MV-4-11 (cell line): Measurements from ENCODE around the gene LRBA.

Source experiments
- DNase-seq: peaks from one replicate; lab custom pipeline; 2025; lab: John Stamatoyannopoulos, UW

The LRBA gene

DNA sequence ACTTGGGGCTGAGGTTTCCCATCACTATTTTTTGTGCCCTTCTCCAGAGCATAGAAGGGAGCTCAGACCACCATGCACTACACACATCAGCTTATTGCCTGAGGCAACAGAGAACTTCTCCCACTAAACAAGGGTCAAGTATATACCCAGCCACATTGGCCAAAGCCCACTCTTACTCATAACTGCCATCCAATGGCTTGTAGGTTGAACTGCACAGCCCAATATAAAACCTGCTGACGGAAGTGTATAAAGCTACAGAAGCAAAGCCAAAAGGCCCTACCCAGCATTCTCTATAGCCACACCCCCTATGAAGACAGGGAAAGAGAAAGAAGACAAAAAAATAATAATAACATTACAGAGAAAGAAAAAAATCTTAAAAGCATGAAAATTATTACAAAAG, 139.7 kb downstream of the LRBA start:
- DNase-seq, result no peak

DNA sequence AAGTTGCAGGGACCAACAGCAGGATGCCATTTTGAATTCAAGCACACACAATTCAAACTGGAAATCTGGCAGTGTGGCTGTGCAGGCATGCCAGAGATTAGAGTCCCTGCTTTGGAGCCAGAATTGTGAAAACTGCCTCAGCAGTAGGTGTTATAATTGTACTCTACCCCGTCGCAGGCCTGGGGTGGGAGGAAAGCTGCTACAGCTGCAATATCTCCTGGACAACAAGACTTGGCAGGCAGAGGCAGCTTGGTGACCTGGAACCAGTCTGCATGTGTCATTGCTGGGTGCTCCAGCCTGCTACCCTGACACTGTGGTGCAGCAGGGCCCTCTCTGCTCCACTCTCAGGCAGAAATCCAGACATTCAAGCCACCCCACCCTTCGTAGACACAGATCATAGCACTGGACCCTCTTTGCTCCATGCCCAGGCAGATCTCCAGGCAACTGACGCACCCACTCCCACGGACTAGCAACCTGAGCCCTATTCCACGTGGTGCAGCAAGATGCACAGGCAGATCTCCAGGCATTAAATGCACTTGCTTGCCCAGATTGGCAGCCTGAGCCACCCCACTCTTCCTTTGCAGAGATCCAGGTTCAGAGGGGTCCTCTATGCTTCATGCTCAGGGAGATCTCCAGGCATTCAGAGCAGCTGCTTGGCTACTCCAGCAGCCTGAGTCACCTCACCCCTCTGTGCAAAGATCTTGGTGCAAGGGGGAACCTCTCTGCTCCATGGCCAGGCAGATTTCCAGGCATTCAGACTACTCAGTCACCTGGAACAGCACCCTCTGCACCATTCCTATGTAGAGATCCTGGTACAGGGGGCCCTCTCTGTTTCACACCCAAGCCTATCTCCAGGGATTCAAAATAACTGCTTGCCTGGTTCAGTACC, 140.5 kb downstream of the LRBA start:
- DNase-seq, result no peak

DNA sequence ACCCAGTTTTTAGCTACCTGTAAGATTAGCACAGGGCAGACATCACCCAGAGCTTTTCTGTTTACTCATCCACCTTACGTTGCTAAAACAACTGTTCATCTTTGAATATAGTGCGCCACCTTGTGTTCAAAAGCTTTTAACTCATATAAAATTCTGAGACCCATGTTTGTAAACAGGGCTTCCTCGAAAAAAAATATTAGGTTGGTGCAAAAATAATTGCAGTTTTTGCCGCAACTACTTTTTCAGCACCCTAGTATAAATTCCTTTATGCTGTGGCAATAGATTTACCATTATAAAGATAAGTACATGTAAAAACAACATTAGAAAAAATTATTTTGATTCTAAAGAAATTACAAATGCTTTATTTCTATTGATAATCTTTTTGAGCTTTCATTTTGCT, 147.9 kb downstream of the LRBA start:
- DNase-seq, result peak; percentile 75

DNA sequence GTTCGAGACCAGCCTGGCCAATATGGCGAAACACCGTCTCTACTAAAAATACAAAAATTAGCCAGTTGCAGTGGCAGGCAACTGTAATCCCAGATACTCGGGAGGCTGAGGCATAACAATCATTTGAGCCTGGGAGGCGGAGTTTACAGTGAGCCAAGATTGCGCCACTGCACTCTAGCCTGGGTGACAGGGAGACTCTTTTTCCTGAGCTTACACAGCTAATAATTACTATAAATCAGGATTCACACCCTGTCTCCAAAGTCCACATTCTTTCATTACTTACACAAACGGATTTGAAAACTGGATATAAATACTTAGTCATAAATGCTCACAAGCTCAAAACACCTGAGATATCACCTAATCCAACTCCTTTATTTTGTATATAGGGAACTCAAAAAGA, 151.6 kb downstream of the LRBA start:
- DNase-seq, result peak; percentile 1

DNA sequence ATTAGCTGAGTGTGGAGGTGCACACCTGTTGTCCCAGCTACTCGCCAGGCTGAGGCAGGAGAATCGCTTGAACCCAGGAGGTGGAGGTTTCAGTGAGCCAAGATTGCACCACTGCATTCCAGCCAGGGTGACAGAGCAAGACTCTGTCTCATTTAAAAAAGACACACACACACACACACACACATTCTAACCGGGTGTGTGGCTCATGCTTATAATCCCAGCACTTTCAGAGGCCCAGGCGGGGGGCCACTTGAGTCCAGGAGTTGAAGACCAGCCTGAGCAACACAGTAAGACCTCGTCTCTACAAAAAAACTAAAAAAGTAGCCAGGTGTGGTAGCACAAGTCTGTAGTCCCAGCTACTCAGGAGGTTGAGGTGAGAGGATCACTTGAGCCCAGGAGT, 152.3 kb downstream of the LRBA start:
- no peak for DNase-seq

DNA sequence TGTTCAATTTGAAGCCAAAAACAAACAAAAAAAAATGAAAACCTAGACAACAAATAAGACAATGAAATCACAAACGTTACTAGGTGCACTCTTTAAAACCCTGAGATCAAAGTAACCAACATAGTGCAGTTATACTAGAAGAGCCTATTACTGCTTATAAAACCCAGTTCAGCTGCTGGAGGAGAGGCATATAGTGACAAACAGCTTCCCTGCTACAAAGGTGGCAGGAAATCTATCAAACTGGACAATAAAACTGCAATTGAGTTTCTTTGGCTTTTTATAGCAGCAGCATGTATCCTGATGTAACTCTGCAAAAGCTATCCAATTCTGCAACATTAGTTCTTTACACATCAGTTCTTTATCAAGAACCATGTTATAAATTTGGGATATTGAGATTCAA, 155.6 kb downstream of the LRBA start:
- no peak for DNase-seq

GRCh38 chr4:150855981-150856510, 159.0 kb downstream of the LRBA start:
- no peak for DNase-seq

GRCh38 chr4:150854600-150854999, 160.5 kb downstream of the LRBA start:
- DNase-seq, result no peak

DNA sequence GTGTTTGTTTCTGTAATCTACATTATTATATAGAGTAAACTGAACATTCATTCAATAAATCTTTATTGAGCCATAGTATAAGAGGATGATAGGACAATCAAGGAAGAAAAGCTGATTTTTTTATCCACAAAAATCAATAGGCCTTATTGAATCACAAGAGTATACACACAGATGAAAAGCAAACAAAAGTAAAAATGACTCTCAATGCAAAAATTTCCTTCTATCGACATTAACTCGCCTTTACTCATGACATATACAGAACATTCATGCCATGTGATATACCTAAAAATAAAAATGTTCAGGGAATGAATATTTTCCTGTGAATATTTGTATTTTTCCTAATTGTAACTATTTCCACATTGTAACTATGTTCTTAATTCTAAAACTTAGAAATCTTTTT, 161.2 kb downstream of the LRBA start:
- DNase-seq, result no peak

DNA sequence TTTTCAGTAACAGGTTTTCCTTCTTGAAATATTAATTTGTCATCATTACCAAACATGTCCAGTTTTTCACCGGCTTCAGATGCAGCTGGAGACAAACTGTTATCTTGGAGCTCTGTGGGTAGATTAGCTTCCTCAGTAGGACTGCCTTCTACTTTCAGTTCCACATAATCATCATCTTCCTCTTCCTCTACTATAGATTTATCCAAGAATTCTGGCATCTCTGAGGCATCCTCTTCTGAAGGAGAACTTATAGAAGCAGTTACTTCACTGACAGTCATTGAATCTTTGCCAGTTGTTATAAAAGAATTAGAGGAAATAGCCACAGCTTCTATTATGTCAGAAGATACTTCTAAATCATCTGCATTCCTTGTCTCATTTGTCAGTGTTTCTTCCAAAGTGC, 162.9 kb downstream of the LRBA start:
- peak; percentile 93 for DNase-seq

GRCh38 chr4:150849016-150849415, 166.1 kb downstream of the LRBA start:
- no peak for DNase-seq

- DNase-seq, result peak; percentile 88
Observed at GRCh38 chr4:150828159-150828558, 186.9 kb downstream of the LRBA start.

DNA sequence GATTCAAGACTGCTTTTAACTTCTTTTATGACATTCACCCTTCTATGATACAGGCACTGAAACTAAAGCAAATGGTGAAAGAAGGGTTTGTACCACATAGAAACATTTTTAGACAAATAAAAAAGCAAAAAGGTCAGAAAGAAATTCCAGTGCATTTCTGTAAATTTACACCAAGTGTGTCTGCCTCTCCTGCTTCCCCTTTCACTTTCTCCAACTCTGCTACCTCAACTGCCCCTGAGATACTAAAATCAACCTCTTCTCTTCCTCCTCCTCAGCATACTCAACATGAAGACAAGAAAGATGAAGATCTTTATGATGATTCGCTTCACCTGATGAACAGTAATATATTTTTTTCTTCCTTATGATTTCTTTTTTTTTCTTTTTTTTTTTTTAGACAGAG, 187.9 kb downstream of the LRBA start:
- DNase-seq, result peak; percentile 38

- no peak for DNase-seq
Observed at GRCh38 chr4:150826306-150826705, 188.8 kb downstream of the LRBA start.

DNA sequence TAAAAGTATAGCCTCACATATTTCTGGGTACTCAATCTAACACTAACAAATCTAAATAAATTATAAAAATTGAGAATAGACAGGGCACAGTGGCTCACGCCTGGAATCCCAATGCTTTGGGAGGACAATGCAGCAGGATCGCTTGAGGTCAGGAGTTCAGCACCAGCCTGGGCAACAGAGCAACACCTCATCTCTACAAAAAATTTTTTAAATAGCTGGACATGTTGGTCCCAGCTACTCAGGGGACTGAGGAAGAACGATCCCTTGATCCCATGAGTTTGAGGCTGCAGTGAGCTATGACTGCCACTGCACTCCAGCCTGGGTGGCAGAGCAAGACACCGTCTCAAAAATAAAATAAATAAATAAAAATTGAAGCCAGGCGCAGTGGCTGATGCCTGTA, 192.7 kb downstream of the LRBA start:
- DNase-seq, result no peak

GRCh38 chr4:150821641-150822040, 193.4 kb downstream of the LRBA start:
- DNase-seq, result no peak

DNA sequence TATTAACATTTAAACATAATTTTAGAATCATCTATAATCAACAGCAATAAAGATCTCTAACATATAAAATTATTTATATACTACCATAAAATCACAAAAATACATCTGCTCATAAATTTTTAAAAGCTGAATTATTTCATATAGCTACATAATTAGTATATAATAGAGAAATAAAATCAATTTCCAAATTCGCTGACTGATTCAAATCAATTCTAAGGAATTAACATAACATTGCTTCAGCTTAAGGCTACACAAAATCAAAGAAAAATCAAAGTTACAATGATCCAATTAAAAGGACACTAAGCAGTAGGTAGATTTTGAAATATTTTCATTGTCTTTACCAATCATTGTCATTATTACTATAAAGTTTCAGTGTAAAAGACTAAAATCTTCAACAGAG, 194.7 kb downstream of the LRBA start:
- no peak for DNase-seq

DNA sequence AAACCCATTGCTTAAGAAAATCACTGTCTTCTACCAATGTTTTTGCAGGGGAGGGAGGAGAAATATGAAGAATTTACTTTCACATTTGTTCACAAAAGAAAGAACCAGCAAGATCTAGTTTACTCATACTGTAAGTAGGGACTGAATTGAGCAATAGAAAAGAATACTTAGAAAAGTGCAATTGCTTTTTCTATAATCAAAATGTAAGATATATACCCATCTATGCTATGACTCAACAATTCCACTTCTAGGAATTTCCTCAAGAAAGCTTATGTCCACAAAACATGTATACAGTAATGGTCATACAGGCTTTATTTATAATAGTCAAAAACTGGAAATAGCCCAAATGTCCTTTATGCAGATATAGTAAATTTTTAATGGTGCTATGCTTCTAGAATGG, 196.4 kb downstream of the LRBA start:
- DNase-seq, result peak; percentile 8

DNA sequence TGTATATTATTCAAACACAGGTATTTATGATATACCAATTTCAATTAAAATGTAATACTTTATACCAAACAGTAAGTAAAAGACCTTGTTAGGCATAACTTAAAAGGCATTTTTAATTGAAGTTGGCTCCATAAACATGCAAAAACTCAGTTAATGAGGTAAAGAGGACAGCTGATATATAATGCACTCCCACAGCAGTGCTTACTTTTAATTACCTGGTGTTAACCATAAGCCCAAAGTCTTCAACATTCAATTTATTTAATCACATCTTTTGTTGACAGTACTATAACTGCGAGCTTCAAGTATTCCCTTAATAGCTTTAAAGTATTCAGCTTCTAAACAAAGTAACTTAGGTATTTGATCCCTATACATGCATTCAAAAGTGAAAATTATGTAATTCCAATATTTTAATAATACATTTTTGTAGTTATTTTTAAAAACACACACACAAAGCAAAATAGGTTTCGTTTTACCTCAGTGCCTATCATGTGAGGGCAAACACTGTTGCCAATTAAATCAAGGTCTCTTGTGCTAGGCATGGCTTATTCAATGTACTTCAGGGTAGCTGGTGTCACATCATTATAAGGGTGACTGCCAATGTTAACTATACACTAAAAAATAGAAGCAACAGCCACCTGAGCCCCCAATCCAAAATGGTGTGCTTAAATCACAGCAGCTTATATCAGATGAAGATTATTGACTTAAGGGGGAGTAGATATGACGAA, 197.1 kb downstream of the LRBA start:
- no peak for DNase-seq

DNA sequence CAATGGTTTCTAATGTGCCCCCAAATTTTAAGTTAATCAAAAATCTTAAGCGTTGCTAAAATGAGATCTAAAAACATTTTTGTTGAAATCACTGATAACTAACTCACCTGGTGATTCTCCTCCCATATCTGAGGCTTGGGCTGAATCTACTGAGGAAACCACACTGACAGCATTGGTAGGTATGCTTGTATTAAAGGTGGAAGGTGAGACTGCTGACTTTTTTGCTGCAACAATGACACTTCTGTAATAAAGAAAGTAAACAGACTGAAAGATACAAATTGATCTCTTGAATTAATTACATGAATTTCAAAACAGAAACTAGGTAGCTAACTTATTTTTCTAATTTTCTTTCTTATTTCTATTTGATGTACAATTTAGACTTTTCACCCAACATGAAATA, 198.1 kb downstream of the LRBA start:
- DNase-seq, result no peak

DNA sequence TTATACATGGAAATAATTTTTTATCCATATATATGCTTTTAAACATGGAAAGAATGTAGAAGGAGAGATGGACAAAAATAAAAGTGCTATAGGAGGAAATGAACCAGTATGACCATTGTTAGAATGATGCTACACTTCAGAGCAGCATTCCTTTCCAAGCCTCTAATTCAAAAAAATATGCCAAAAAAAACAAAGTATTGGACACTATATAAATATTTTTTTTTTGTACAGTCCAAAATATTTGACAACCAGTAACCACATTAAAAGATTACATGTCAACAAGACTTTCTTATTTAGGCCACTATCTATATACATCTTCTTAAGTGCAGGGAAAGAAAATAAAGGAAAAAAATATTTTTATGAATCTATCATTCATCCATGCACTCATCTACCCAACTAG, 198.6 kb downstream of the LRBA start:
- no peak for DNase-seq

DNA sequence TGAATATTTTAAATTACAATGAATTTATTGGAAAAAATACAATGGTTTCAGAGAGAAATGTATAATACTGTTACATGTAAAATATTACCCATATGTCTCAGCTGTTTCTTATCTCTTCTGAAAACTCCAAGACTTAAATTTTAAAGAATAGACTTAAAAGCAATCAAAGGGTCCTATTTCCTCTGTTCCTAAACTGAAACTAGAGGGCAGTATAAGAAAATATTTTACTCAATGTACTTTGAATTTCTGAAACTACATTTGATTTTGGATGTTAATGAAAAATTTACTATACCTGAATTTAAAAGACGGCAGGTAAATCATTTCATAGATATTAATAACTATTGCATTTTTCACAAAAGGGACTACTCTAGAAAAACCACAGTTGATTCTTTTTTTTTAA, 200.2 kb downstream of the LRBA start:
- no peak for DNase-seq
